ENCODE data around the gene NMRAL1.

DNA sequence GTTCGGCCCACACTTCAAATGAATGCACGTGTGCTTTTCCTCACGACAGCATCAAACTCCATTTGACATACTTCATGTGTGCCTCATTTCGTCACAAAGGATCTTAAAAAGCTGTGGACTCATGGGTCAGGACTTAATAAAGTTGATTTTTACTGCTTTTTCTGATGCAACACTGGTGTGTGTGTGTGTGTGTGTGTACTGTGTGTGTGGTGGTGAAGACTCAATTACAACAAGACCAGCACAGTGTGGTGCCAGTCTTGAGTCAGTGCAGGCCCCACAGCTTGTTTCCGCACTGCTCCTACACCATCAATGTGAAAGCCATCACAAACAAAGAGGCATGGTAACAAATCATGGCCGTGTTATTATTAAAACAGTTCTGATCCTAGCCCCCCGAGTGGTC is 46.5 kb upstream of the NMRAL1 start:
- TF ChIP-seq, protein P1, sequence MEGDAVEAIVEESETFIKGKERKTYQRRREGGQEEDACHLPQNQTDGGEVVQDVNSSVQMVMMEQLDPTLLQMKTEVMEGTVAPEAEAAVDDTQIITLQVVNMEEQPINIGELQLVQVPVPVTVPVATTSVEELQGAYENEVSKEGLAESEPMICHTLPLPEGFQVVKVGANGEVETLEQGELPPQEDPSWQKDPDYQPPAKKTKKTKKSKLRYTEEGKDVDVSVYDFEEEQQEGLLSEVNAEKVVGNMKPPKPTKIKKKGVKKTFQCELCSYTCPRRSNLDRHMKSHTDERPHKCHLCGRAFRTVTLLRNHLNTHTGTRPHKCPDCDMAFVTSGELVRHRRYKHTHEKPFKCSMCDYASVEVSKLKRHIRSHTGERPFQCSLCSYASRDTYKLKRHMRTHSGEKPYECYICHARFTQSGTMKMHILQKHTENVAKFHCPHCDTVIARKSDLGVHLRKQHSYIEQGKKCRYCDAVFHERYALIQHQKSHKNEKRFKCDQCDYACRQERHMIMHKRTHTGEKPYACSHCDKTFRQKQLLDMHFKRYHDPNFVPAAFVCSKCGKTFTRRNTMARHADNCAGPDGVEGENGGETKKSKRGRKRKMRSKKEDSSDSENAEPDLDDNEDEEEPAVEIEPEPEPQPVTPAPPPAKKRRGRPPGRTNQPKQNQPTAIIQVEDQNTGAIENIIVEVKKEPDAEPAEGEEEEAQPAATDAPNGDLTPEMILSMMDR (IDR thresholded peaks at IDR 0.05 in 2 of 3, conservative IDR thresholded peaks at IDR 0.05 in 1 of 3; ENCODE audit: control insufficient read depth in 2 of 3, extremely low read depth in 1 of 3, insufficient read depth in 1 of 3, low read depth in 3 of 3, low read length in 3 of 3) = no peak
- TF ChIP-seq POLR2A (IDR thresholded peaks at IDR 0.05; ENCODE audit: low read depth, low read length) (no peak), E2F8 (IDR thresholded peaks at IDR 0.05; ENCODE audit: low read depth, partially characterized antibody) (no peak), ZBTB11 (CRISPR knock-in tag; IDR thresholded peaks at IDR 0.05) (no peak), HDAC6 (IDR thresholded peaks at IDR 0.05; ENCODE audit: unreplicated experiment) (no peak), SP1 (IDR thresholded peaks at IDR 0.05; ENCODE audit: low read depth, low read length) (no peak), SIX5 (IDR thresholded peaks at IDR 0.05; ENCODE audit: low read depth, low read length, severe bottlenecking) (no peak), FOXK2 (IDR thresholded peaks at IDR 0.05) (no peak), ZNF274 (IDR thresholded peaks at IDR 0.05; ENCODE audit: insufficient read depth, insufficient read length) (no peak), POLR2AphosphoS5 (IDR thresholded peaks at IDR 0.05; ENCODE audit: low read length) (no peak), FOXM1 (IDR thresholded peaks at IDR 0.05; ENCODE audit: low read depth, low read length) (no peak)
- TF ChIP-seq, protein P2, sequence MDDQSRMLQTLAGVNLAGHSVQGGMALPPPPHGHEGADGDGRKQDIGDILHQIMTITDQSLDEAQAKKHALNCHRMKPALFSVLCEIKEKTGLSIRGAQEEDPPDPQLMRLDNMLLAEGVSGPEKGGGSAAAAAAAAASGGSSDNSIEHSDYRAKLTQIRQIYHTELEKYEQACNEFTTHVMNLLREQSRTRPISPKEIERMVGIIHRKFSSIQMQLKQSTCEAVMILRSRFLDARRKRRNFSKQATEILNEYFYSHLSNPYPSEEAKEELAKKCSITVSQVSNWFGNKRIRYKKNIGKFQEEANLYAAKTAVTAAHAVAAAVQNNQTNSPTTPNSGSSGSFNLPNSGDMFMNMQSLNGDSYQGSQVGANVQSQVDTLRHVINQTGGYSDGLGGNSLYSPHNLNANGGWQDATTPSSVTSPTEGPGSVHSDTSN (IDR thresholded peaks at IDR 0.05; ENCODE audit: insufficient replicate concordance, low read depth, low read length) = no peak
- TF ChIP-seq, protein P3, sequence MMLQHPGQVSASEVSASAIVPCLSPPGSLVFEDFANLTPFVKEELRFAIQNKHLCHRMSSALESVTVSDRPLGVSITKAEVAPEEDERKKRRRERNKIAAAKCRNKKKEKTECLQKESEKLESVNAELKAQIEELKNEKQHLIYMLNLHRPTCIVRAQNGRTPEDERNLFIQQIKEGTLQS (IDR thresholded peaks at IDR 0.05; ENCODE audit: borderline replicate concordance, extremely low read depth, low read depth, low read length) = no peak

Measured in GM12878 (cell line).